ENCODE data around the gene FSD1L.
"Not testable (repeated sequence)": the region's sequence is repeated elsewhere in the genome, so short reads cannot be mapped to it uniquely, and the experiment has no call there.

Gene FSD1L

DNA sequence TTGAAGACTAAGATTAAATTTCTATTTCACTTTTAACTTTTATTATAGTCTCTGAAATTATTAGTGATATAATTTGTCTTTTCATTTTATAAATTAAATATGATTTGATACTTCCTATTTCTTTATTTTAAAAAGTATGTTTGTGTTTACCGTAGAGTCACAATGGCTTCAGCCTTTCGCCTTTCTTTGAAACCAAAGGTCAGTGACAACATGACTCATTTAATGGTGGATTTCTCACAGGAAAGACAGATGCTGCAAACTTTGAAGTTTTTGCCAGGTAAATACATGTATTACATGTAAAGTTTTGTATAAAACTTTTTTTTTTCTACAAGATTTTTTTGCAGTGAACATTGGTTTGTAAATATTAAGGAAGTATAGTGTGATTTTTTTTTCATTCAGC, 36.4 kb downstream of the FSD1L start:
- DNase-seq (ENCODE audit: low spot score): no peak

DNA sequence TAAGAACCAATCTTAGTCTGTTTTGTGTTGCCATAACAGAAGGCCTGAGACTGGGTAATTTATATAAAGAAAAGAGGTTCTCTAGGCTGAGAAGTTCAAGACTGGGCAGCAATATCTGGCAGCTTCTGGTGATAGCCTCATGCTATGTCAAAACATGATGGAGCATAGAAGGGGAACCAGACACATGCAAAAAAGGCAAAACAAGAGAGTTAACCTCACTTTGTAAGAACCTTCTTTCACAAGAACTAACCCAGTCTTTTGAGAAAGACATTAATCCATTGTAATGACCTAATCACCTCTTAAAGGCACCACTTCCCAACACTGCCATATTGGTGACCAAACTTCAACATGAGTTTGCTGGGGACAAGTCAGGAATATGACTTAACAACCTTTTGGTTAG, 37.3 kb downstream of the FSD1L start:
- no peak for DNase-seq (ENCODE audit: low spot score)

DNA sequence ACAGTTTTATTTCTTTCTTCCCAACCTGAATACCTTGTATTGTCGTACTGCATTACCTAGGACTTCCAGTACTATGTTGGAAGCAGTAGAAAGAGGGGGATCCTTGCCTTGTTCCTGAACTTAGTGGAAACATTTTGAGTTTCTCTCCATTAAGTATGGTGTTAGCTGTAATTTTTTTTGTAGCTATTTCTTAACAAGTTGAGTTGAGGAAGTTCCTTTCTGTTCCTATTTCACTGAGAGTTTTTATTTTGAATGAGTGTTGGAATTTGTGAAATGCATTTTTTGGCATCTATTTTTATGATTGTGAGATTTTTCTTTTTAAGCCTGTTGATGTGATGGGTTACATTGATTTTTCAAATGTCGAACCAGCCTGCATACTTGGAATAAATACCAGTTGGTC, 49.0 kb downstream of the FSD1L start:
- DNase-seq (ENCODE audit: low spot score): no peak

DNA sequence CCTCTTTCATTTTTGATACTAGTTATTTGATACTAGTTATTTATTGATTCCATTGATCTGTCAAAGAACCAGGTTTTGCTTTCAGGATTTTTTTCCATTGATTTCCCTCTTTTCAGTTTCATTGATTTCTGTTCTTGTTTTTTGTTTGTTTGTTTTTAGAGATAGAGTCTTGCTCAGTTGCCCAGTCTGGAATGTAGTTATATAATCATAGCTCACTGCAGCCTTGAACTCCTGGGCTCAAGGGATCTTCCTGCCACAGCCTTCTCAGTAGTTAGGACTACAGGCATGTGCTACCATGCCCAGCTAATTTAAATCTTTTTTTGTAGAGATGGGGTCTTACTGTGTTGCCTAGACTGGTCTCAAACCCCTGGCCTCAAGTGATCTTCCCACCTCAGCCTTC, 49.9 kb downstream of the FSD1L start:
- DNase-seq (ENCODE audit: low spot score): no peak

DNA sequence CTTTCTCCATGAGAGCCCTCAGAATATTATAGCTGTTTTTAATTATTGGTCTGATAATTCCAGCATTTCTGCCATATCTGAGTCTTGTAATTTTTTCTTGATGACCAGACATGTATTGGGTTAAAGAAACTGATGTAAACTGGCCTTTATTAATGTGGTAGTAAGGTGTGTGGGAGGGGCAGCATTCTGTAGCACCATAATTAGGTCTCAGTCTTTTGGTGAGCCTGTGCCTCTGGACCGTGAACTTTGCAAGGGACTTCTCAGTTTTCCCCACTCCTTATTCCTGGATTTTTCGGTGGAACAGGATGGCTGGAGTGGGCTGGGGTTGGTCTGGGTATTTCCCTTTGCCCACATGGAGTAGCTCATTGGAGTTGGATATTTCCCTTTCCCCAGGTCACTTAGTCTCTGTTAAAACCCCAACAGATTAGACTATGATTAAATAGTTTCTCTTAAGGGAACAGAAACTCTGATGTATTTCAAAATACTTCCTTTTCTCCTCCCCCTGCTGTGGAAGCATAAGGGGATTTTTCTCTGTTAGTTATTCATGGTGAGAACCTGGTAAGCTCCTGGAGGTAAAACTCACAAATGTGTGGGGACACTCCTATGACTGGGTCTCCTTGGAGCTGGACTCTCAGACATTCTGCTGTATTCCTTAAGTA, 52.4 kb downstream of the FSD1L start:
- DNase-seq (ENCODE audit: low spot score): no peak

DNA sequence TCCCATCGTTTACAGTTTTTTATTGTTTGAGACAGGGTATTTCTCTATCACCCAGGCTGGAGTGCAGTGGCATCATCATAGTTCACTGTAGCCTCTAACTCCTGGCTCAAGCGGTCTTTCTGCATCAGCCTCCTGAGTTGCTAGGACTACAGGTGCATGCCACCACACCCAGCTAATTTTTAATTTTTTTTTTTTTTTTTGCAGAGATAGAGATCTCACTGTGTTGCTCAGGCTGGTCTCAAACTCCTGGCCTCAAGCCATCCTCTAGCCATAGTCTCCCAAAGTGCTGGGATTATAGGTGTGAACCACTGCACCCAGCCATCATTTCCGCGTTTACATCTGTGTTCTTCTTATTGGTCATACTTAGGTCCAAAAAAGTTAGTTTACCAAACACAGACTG, 53.6 kb downstream of the FSD1L start:
- DNase-seq (ENCODE audit: low spot score): no peak

DNA sequence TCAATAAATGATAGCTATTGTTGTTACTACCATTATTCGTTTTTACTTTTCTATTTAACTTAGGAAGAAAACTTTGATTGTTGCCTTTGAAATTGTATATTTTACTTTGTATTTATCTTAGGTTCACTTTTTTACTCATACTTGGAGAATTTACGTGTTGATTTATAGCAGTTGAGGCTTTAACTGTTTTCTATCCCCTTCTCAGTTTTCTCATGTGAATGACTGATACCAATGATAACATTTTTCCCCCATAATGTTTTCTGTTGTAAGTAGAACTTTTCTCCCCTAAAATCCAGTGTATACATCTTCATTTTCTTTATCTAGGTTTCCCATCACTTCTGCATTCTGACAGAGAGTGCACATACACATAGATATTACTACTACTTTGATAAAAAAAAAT, 54.4 kb downstream of the FSD1L start:
- no peak for DNase-seq (ENCODE audit: low spot score)

DNA sequence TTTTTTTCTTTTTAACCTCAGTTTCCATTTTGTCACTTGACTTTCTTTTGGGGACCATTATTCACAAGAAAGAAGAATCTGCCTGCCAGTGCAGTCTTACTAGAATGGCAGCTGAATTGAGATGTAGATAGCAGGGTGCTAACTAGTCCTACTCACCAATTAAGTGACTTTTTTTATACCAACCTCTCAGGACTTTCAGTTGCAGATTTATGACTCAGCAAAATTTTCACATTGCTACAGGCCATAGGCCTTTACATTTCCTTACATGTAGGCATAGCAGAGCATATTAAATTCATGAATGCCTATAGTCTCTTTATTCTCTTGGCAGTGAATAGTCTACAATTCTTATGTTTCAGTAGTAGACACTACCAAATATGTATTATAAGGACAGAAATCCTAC, 56.0 kb downstream of the FSD1L start:
- DNase-seq (ENCODE audit: low spot score): no peak

DNA sequence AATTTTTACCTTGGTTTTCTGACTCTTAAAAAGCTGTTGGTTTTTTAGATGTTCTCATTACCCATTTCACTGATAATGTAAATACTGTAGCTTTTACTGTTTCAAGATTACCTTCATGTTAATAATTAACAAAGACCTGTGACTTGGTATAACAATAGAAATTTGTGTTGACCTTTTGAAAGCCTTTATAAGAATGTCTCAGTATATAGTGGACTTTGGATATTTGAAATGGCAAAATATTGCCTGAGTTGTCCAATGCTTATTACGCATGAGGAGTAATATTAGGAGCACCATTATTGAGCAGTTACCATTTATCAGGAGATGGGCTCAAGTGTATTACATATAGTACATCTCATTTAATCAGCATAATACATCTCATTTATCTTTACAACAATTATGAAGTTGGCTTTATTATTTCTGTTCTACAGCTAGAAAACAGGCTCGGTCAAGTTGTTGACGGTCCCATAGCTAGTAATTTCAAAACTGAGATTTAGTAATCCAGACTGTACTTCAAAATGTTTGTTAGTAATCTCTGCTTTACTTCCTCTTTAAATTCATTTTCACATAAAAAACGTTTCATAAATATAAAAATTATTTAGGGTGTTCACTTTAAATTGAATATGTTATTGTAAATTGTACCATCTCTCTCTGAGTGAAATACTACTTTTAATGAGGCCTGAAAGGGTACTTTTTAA, 59.4 kb downstream of the FSD1L start:
- DNase-seq (ENCODE audit: low spot score): no peak

DNA sequence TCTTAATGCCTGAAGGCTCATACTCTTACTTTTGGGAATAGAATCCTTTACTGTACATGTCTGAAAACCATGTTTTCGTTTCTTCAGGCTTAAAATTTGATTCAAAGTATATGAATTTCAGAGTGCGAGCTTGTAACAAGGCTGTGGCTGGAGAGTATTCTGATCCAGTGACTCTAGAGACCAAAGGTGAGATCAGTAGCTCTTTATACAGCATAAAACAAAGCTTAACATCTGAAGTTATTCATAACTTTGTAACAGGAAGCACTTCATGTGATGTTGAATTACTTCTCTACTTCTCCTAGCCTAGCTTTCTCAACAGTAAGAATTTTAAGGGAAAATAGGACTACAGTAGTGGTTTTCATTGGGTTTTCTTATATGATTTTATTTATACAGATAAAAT, 60.7 kb downstream of the FSD1L start:
- DNase-seq (ENCODE audit: low spot score): no peak

DNA sequence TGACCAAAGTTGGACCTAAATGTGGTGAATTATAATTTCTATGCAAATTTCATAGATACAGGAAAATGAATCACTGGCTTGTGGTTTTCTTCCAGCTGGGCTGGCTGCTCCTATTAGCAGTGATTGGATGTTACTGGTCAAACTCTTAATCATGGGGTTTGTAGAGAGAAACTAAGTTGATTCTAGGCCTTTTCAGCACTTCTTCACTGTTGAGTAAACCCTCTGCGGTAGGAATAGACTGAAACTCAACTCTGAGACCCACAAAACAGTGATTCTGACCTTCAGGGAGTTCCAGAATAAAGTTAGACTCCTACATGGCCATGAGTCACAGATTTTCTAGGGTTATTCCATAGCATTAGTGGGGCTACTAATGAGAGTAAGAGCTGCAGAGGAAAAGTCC, 62.2 kb downstream of the FSD1L start:
- DNase-seq (ENCODE audit: low spot score): no peak

DNA sequence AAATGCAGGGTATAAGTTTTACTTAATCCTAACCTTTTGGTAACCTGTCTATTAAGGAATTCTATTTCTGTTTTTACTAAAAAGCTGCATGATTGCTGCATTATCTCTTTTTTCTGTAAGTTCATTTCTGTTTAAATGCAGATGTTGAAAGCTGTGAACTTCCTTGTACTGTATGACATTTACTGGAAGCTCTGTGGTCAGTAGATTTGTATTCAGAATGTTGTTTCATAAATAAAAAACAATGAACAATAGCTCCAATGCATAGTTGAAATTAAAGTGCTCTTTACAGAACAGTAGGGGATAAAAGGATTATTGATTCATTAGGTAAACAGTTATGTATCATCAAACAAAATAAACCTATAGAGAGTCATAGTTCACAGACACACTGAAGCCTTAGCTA, 63.6 kb downstream of the FSD1L start:
- DNase-seq (ENCODE audit: low spot score): no peak

DNA sequence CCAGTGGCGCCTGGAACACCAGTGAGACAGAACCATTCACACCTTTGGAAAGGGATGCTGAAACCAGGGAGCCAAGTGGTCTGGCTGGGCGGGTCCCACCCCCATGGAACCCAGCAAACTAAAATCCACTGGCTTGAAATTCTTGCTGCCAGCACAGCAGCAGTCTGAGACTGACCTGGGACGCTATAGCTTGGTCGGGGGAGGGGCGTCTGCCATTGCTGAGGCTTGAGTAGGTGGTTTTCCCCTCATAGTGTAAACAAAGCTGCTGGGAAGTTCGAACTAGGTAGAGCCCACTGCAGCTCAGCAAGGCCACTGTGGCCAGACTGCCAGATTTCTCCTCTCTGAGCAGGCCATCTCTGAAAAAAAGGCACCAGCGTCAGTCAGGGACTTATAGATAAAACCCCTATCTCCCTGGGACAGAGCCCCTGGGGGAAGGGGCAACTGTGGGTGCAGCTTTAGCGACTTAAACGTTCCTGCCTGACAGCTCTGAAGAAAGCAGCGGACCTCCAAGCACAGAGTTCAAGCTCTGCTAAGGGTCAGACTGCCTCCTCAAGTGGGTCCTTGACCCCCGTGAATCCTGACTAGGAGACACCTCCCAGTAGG, 68.1 kb downstream of the FSD1L start:
- no peak for DNase-seq (ENCODE audit: low spot score)

DNA sequence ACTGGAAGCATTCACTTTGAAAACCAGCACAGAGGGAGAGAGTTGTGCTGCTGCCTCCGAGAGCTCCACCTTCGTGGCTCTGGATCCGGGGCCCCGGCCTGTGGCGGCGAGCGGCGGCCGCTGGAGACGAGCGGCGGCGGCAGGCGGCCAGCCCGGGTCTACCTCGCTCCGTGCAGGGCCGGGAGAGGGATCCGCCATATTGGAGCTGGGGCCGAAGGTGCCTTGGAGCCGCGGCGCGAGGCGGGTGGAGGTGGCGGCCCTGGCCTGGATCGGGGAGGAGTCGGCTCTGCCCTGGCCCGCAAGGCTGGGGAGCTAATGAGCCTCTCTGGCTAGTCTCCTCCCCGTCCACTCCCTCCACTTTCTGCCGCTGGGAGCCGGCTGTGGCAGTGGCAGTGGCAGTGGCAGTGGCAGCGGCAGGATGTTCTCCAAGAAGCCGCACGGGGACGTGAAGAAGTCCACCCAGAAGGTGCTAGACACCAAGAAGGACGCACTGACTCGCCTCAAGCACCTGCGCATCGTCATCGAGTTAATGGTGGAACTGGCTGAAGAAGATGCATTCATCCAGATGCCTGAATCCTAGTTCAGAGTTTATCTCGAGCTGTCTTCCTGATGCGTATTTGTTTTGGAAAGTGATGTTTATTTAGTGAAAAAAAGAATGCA, 72.0 kb downstream of the FSD1L start:
- not testable (repeated sequence) for DNase-seq (ENCODE audit: low spot score)

DNA sequence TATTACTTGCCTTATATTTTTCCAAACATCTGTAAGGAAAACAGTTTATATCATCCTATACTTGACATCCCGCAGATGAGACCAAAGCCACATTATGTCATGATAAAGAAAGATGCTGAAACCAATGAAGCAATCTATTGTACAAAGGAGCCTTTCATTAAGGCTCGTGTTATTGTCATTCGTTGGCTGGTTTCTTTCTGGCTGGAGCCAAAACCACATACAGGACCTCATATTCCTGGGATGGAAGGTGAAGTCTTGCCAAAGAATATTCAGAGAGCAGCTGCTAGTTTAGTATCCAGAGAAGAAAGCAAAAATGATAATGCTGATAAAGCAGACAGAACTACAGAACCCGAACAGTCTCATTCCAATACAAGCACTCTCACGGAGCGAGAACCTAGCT, 73.2 kb downstream of the FSD1L start:
- not testable (repeated sequence) for DNase-seq (ENCODE audit: low spot score)

DNA sequence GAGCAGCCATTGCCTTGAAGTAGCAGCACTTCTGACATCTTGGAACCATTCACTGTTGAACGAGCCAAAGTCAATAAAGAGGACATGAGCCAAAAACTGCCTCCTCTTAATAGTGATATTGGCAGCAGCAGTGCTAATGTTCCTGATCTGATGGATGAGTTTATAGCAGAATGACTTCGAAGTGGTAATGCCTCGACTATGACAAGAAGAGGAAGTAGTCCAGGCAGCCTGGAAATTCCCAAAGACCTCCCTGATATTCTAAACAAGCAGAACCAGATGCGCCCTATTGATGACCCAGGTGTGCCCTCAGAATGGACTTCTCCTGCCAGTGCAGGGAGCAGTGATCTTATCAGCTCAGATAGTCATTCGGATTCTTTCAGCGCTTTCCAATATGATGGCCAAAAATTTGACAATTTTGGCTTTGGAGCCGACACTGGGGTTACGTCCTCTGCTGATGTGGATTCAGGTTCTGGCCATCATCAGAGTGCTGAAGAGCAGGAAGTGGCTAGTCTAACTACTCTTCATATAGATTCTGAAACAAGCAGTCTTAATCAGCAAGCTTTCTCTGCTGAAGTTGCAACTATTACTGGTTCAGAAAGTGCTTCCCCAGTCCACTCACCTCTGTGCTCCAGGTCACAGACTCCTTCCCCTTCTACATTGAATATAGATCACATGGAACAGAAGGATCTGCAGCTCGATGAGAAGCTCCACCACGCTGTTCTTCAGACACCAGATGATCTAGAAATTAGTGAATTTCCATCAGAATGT, 75.0 kb downstream of the FSD1L start:
- DNase-seq (ENCODE audit: low spot score): not testable (repeated sequence)

DNA sequence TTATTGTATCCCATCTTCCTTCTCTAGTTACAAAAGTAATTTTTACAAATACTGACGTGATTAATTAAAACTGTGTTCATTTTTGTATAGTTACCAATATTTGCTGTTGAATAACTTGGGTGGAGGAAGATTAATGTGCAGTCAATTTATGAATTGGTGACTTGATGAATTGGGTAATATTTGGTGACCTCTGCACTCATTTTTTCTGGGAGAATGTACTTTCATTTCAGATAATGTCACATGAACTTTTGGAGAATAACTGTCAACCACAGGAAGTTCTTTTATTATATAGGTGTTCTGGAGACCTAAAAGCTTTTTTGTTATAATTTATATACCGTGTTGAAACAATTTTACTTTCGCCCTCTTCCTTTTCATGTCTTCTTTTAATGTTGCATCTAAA, 83.7 kb downstream of the FSD1L start:
- no peak for DNase-seq (ENCODE audit: low spot score)

DNA sequence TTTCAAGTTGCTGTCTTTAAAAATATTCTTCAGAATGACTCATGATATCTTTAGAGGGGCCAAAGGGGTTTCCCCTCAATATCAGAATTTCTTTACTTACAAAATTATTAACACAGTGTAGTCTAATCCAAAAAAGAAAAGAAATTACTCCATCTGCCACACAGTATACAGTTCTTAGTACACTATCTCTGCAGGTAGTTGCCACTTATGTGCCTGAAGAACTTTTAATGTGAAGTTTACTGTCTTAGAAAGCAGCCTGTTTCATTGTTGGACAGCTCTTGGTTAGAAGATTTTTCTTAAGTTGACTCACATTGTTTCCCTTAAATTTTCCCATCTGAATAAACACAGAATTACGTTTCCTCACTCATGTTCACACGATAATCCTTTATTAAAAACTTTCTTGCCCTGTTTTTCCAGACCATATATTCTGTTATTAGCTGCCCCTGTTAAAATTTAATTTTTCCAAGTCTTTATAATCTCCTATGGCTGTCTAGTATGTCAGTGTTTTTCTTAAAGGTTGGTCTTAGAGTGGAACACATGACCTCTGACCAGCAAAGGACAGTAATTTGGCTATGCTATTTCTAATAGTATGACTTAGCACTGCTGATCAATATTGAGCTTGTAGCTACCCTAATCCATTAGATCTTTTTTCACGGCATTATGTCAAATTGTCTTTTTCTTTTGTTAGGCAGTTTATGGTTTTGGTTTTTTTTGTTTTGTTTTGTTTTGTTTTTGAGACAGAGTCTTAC, 88.3 kb downstream of the FSD1L start:
- no peak for DNase-seq (ENCODE audit: low spot score)

DNA sequence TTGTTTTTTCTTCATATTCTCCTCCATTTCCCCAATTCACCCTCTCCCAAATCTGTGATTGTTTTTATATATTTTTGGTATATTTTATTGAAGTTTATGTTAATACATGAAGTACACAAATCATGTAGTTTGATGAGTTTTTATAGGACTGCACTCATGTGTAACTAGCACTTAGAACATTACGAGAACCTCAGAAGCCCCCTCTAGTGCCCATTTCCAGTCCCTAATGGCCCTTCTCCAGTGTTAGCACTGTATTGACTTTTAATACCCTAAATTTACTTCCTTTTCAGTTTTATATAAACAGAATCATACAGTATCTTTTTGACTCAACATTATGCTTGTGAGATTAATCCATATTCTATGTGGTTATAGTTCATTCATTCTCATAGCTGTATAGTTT, 91.6 kb downstream of the FSD1L start:
- no peak for DNase-seq (ENCODE audit: low spot score)

DNA sequence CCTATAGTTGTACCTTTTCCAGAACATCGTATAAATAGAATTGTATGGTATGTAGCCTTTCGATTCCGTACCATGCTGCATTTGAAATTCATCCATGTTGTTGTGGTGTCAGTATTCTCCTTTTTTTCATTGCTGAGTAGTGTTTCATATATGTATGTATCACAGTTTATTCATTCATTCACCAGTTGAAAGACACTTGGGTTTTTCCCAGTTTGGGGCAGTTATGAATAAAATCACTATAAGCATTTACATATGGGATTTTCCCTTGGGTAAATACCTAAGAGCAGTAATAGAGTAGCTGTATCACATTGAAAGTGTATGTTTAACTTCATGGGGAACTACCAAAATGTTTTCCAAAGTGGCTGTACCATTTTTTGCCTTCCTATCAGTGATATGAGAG, 94.0 kb downstream of the FSD1L start:
- DNase-seq (ENCODE audit: low spot score): no peak

DNA sequence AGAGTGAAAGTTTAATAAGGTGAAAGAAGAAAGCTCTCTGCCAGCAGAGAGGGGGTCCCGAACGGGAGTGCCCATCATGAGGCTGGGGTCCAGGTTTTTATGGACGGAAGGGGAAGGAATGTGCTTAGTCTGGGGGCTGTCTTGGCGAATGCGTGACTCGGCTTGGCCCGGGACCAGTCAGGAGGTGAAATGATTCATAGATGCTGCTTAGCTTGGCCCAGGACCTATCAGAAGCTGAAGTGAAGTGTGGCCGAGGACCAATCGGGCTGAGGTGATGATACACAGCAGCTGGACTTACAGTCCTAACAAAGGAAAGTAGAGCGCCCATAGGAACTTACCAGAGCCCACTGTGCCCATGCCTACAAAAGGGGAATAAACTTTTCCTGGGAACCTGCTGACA, 106.2 kb downstream of the FSD1L start:
- DNase-seq (ENCODE audit: low spot score): no peak

Measured in hematopoietic multipotent progenitor cell treated with erythropoietin and hydrocortisone succinate and interleukin-3 and kit ligand, for 15 days (in vitro differentiated cells).